ENCODE results near the gene FAM229B.

The FAM229B gene

GRCh38 chr6:112145080-112145573 is 57.7 kb downstream of the FAM229B start:
- DNase-seq, result no peak

- DNase-seq, result no peak
Observed at GRCh38 chr6:112148103-112148502, 60.7 kb downstream of the FAM229B start.

- DNase-seq, result no peak
Observed at GRCh38 chr6:112149236-112149635, 61.8 kb downstream of the FAM229B start.

GRCh38 chr6:112149719-112150263 is 62.4 kb downstream of the FAM229B start:
- DNase-seq, result no peak

GRCh38 chr6:112150363-112150762 is 63.0 kb downstream of the FAM229B start:
- DNase-seq, result no peak

All from CD4-positive, alpha-beta T cell treated with Interleukin-17A for 4 hours (primary cell).